Measurements from ENCODE around the gene MLIP.

DNA sequence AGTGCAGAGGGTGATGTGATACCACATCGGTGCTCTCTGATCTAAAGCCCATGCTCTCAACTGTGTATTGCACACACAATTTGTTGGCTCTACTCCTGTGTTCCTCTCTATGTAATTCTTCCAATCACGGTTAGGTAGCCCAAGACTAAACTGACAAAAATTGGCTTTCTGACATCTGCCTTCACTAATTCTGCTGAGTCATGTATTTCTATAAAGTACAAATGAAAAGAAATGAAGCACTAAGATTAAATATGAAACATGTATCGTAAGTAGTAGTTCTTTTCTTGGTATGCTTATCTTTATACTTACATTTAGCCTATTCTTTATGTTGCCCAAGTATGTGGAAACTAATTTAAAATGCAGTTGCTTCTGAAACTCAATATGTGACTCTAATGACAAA is 7.7 kb upstream of the MLIP start:
- TF ChIP-seq, protein P1, sequence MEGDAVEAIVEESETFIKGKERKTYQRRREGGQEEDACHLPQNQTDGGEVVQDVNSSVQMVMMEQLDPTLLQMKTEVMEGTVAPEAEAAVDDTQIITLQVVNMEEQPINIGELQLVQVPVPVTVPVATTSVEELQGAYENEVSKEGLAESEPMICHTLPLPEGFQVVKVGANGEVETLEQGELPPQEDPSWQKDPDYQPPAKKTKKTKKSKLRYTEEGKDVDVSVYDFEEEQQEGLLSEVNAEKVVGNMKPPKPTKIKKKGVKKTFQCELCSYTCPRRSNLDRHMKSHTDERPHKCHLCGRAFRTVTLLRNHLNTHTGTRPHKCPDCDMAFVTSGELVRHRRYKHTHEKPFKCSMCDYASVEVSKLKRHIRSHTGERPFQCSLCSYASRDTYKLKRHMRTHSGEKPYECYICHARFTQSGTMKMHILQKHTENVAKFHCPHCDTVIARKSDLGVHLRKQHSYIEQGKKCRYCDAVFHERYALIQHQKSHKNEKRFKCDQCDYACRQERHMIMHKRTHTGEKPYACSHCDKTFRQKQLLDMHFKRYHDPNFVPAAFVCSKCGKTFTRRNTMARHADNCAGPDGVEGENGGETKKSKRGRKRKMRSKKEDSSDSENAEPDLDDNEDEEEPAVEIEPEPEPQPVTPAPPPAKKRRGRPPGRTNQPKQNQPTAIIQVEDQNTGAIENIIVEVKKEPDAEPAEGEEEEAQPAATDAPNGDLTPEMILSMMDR (IDR thresholded peaks at IDR 0.05), result no peak
- TF ChIP-seq POLR2A (IDR thresholded peaks at IDR 0.05), result no peak
